Stimulated activated CD8-positive, alpha-beta memory T cell treated with anti-CD3 and anti-CD28 coated beads, Interleukin-15, amount 100 ng/mL, for 24 hours (primary cell): ENCODE data around the gene LNPEP.
"Not testable (repeated sequence)": the region's sequence is repeated elsewhere in the genome, so short reads cannot be mapped to it uniquely, and the experiment has no call there.

Experiments used
- DNase-seq: peaks from one replicate; pipeline ENCODE4 v3.0.0-alpha.2; 2020; ENCODE audit warnings: low read depth

The LNPEP gene

DNA sequence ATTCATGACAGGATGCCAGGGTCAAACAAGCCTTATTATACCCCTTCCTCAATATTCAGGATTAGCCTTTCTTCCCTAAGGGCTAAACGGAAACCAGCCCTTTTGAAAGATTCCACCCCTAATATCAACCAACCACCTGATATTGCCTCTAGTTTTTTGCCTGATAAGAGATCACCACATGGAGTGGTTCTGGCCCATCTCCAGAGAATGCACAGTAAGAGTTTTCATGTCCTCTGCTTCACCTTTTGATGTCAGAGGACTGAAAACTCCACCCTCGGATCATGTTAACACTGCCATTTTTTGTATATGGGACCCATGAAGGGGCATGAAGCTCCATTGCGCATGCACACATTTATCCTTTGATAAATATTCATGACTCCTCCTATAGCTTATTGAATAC lies 5.8 kb upstream of the LNPEP start:
- DNase-seq, result no peak

GRCh38 chr5:96930589-96930988 lies 5.3 kb upstream of the LNPEP start:
- DNase-seq, result no peak

GRCh38 chr5:96931037-96931436 lies 4.8 kb upstream of the LNPEP start:
- DNase-seq, result not testable (repeated sequence)

DNA sequence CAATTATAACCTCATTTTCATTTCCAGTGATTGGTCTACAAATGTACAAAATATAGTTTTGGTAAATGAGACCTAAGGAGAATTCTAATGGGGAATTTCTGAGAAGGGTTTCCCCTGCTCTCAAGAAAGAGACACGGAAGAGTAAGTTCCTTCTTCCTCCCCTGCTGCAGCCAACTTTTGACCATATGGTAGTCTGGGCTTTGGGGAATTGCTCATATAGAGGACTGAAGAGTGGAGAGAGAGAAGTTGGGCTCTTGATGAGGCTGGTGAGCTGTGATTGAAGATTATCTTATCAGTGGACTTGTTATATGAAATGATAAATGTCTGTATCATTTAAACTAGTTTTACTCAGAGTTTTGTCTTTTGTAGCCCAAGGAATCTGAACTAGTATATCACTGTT lies 4.3 kb upstream of the LNPEP start:
- no peak for DNase-seq

DNA sequence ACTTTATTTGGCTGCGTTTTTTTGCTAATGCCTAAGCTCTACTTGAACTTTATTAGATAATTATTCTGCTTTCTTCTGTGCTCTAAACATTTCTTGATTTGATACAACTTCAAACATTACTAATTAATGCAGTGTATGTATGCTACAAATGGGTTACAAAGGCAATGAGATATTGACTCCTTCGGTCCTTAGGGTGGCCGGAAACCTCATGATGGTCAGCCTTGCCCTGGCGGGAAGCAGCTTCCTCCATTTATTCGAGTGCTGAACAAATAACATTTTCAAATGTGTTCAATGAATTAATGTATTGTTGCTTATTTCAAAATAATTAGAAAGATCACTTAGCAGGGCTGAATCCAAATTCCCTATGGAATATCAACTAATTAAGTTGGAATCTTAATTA lies 3.9 kb upstream of the LNPEP start:
- DNase-seq, result no peak

- no peak for DNase-seq
Observed at GRCh38 chr5:96933764-96934707, 1.8 kb upstream of the LNPEP start.

DNA sequence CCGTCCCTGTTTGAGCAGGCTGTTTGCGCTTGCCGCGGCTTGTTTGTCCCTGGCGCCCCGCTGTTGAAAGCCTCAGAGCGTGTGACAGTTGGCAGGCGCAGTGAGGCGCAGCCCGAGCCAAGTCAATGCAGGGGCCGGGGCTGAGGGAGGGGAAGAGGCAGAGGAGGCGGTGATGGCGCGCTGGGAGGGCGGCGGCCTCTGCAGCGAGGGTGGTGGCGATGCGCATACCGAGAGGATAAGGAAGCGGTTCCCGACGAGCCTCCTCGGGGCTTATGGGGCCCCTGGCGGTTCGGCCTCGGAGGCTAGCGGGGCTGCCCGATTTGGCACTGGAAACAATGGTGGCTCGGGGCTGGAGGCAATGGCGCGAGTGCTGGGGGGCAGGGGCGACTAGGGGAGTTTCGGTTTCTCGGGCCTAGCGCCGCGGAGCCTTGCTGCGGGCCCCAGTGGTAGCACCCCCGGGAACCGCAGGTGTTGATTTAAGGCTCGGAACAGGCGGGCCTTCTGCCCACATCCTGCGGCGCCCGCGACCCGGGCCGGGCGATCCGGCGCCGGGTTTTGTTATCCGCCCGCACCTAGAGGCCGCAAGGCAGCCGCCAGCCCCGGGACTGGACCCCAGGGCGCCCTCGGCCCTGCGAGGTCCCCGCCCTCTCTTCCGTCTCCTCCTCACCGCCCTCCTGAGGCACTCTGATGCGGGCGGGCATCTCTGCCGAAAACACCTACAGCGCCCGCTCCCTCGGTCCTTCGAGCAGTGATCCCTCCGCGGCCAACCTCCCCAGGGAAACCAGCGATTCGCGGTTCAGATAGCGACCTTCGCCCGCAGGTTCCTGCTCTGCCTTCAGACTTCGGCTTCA lies 947 bp upstream of the LNPEP start:
- DNase-seq, result peak; percentile 81

DNA sequence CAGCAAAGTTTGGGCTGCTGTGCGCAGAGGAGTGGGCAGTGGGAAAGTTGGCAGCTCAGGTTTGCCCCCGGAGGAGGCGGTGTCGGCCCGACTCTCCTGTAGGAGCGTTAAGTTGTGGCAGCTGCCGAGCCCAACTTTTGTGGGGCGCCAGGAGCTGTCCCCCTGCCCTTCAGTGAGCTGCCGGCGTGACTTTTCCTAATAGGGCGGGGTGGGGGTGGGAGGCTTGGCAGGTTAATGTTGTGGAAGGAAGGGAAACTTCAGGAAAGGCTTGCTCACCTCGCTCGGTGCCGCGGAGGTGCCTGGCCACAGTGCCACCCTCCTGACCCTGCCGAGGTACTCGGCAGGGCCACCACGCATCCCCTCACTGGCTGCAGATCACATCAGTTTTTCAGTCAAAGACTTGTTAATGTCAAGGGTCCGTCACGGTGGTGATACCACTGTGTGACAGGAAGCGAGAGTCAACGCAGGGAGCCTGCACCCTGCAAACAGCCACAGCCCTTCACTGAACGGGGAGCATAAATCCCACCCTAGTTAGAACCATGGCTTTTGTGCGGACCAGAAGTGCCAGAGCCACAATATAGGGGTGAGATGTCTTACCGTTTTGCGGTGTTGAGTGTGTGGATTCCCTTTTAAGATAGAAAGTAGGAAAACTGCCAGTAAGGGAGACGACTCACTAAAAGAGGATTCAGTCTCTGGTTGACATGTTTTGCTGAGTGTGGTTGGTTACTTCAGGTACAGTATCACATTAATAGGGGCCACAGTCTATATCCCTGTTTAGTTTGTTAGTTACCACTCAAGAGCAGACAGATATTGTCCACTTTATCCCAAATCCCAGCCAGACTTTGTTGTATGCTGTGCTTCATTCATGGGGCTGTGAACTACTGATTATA lies 796 bp downstream of the LNPEP start:
- DNase-seq, result peak; percentile 27

- DNase-seq, result no peak
Observed at GRCh38 chr5:96940586-96940985, 4.7 kb downstream of the LNPEP start.

DNA sequence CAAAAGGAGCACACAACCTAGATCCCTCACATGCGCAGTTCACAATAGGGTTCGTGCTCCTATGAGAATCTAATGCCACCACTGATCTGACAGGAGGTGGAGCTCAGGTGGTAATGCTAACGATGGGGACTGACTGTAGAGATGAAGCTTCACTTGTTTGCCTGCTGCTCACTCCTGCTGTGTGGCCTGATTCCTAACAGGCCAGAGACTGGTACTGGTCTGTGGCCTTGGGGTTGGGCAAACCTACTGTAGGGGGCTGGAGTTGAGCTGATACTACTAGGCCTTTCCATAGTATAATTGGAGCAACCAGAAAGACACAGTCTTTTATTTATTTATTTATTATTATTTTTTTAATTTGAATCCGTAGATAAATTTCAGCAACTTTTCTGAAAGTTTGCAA lies 5.3 kb downstream of the LNPEP start:
- no peak for DNase-seq

GRCh38 chr5:96942078-96942477 lies 6.2 kb downstream of the LNPEP start:
- no peak for DNase-seq

DNA sequence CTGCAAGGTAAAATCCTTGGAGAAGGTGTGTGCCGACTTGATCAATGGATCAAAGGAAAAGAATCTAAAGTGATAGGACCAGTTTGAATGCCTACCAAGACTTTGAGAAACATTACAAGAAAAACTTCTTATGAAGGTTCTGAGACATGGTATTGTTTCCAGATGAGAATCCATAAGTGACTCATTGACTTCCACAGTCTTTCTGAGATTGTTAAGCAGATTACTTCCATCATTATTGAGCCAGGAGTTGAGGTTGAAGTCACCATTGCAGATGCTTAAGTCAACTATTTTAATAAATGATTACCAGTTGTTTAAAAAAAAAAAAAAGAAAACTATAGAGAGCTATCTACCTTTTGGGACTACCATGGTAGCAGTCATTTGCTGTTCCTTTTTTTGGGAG lies 7.0 kb downstream of the LNPEP start:
- no peak for DNase-seq

- no peak for DNase-seq
Observed at GRCh38 chr5:96943799-96944198, 7.9 kb downstream of the LNPEP start.

DNA sequence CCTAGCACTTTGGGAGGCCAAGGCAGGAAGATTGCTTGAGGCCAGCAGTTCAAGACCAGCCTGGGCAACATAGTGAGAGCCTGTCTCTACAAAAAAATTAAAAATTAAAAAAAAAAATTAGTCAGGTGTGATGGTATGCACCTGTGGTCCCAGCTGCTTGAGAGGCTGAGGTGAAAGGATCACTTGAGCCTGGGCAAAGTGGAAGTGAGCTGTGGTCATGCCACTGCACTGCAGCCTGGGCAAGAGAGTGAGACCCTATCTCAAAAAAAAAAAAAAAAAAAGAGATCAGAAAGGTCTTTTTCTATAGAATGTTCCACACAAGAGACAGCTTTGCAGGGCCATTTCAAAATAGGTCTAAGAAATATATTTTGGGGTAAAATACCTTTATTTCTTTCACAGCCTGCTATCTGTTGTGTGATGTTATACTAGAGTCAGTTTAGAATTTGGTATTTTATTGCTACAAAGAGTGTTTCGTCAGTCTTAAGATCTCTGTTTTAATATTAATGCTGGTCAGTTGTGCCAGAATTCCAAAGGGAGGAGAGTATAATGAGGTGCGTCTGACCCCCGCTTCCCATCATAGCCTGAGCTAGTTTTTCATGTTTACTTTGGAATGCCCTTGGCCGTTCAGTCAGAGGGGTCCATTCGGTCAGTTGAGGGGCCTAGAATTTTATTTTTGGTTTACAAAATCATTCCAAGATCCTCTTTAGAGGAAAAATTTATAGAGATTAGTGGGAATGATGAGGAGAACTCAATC lies 9.4 kb downstream of the LNPEP start:
- no peak for DNase-seq

DNA sequence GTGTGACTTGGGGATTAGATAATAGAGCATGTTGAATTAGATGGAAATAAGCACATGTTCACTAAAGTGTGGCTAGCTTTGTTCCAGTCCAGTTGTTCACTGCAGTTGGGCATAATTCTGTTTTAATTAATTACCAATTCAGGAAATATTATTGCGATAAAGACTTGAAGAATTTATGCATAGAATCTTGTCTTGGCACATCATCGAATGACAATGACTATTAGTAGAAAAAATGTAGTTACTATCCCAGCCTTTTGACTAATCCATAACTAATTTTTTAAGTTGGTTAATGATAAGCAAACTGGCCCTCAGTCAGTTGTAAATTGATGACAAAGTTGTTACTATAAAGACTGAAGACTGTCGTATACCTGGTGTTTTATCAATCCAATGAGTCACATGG lies 10.5 kb downstream of the LNPEP start:
- no peak for DNase-seq

GRCh38 chr5:96952118-96952750 lies 16.4 kb downstream of the LNPEP start:
- no peak for DNase-seq

GRCh38 chr5:96952974-96953730 lies 17.3 kb downstream of the LNPEP start:
- no peak for DNase-seq

DNA sequence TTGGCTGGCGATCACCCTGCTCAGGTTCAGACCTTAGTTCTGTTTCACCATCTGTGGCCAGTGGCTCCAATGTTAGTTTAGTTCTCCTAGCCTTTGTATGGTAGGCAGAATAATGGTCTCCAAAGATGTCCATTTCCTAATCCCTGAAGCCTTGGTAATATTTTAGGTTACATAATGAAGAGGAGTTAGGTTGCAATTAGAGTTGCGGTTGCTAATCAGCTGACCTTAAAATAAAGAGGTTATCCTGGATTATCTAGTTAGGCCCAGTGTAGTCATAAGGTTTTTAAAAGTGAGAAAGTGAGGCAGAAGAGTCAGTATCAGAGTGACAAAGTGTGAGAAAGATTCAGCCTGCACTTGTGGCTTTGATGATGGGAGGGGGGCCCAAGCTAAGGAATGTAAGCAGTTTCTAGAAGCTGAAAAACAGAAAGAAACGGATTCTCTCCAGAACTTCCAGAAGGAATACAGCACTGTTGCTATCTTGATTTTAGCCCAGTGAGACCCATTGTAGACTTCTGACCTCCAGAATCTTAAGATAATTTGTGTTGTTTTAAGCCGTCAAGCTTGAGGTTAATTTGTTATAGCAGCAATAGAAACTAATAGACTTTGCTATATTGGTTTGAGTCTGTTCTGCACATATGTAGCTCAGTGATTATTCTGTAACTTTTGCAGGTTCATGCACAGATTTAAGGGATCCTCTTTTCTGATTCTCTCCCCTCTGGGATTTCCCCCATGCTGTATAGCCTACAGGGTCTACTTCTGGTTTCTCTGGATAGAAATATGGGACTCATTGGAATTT lies 21.6 kb downstream of the LNPEP start:
- no peak for DNase-seq

- DNase-seq, result no peak
Observed at GRCh38 chr5:96958977-96959376, 23.1 kb downstream of the LNPEP start.
